ENCODE results near the gene ADAM11.

DNA sequence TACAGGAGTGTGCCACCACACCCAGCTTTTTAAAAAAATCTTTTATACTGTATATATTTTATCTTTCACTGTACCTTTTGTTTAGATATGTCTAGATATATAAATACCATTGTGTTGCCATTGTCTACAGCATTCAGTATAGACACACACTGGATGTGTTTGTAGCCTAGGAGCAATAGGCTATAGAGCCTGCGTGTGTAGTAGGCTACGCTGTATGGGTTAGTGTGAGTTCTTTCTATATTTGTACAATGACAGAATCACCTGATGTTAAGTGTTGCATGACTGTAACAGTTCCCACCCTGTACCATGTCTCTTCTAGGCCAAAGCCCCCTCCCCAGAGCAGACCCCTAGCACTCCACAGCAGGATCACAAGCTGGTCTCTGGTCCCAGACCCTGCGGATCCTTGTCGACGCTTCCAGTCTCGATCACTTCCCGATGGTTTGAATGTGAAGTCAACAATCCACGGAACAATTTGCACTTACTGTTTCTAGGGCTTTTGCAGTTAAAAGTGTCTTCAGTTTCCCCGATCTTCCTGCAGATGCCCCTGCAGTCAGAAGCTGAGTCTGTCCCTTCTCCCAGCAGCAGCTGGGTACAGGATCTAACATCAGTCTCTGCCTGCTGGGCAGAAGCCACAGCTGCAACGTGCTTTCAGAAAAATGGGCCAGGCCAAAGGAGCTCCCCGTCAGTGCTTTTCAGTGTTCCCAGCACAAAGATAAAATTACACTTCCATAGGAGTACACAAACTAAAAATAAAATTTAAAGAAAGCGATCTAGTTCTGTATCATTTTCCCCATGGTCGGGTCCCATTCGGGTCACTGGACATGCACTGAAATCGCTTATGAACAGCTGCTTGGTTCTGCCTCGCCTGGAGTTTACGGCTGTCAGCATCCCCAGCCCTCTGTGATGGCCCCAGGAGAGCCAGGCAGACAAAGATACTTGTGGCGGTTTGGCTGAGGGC lies 35.4 kb downstream of the ADAM11 start:
- TF ChIP-seq, protein P1, sequence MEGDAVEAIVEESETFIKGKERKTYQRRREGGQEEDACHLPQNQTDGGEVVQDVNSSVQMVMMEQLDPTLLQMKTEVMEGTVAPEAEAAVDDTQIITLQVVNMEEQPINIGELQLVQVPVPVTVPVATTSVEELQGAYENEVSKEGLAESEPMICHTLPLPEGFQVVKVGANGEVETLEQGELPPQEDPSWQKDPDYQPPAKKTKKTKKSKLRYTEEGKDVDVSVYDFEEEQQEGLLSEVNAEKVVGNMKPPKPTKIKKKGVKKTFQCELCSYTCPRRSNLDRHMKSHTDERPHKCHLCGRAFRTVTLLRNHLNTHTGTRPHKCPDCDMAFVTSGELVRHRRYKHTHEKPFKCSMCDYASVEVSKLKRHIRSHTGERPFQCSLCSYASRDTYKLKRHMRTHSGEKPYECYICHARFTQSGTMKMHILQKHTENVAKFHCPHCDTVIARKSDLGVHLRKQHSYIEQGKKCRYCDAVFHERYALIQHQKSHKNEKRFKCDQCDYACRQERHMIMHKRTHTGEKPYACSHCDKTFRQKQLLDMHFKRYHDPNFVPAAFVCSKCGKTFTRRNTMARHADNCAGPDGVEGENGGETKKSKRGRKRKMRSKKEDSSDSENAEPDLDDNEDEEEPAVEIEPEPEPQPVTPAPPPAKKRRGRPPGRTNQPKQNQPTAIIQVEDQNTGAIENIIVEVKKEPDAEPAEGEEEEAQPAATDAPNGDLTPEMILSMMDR (IDR thresholded peaks at IDR 0.05), result peak in 1 of 12 donors; percentile 7
- no peak for TF ChIP-seq POLR2A (IDR thresholded peaks at IDR 0.05)

Measured in heart left ventricle (tissue), 13 donors.